GM12865 (cell line): Measurements from ENCODE around the gene PKDREJ.
"Not testable (repeated sequence)": the region's sequence is repeated elsewhere in the genome, so short reads cannot be mapped to it uniquely, and the experiment has no call there.

Experiments used
- DNase-seq: peaks from one replicate; pipeline ENCODE4 v3.0.0; 2010; ENCODE audit warnings: low read depth
- H3K4me3 ChIP-seq: 2 replicates; pipeline ENCODE4 v1.5.1; 2011; ENCODE audit warnings: mild to moderate bottlenecking, low read depth, low read length, control low read depth
- TF ChIP-seq, protein P1 (sequence below): IDR thresholded peaks from 2 replicates; pipeline ENCODE4 v1.5.1; 2011; ENCODE audit warnings: low read length, control low read depth, low read depth, inconsistent platforms; ENCODE audit not compliant: insufficient read depth; ENCODE audit errors: missing control alignments

The PKDREJ gene, protein sequence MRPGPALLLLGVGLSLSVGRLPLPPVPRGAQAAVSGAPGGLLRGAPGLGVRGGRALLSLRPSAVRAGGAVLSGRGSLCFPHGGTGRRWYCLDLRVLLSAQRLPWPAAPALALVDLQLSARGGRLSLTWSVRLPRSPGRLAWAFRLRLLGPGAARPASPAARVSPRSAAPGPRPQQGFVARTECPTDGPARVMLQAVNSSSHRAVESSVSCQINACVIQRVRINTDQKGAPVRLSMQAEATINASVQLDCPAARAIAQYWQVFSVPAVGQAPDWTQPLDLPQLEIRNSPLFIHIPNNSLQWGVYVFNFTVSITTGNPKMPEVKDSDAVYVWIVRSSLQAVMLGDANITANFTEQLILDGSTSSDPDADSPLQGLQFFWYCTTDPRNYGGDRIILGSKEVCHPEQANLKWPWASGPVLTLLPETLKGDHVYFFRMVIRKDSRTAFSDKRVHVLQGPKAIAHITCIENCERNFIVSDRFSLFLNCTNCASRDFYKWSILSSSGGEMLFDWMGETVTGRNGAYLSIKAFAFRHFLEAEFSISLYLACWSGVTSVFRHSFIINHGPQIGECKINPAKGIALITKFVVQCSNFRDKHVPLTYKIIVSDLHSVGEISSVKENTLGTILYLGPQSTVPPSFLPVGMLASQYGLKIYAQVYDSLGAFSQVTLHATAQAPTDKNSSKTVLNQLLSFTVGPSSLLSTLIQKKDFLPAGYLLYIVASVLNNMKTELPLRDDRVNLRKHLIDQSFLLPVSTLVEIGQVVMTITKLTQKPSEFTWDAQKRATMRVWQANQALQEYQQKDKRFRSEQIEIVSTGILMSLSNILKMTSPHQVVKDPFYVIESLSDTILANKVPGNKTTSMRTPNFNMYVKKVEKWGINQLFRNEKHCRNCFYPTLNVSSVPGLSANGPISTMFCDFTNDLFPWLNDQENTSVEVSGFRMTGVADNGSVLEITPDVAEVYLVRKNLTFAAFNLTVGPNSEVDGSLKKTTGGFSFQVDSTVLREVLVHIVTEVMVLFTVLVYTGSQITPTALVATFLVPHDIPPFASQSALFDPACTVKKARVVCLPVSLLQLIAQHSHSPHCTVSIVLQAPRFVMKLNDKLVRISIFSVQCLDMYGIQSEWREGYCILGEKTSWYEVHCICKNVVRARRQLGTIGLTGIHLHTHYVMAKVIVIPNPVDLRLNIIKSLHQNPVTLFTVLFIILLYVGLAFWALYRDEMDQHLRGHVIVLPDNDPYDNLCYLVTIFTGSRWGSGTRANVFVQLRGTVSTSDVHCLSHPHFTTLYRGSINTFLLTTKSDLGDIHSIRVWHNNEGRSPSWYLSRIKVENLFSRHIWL (N-terminal part only)

DNA sequence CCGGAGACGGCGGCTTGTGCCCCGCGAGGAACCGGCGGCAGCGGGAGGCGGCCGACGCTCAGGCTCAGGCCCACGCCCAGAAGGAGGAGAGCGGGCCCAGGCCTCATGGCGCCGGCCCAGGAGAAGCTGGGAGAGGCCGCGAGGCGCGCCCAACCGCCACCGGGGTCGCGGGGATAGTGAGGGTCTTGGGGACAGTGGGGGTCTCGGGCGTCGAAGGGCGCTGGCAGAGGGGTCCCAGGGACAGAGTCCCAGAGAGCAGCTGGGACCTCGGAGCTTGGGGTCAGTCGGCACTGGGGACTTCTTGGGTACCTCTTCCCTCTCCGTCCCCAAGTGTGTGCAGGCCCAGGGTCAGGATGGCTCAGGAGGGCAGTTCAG, at the start of gene PKDREJ:
PKDREJ (minus strand) TSS at position 128 of the 375 bp plus-strand sequence; CDS start at position 107, 21 bp downstream.
- DNase-seq: no peak
- TF ChIP-seq, protein P1, sequence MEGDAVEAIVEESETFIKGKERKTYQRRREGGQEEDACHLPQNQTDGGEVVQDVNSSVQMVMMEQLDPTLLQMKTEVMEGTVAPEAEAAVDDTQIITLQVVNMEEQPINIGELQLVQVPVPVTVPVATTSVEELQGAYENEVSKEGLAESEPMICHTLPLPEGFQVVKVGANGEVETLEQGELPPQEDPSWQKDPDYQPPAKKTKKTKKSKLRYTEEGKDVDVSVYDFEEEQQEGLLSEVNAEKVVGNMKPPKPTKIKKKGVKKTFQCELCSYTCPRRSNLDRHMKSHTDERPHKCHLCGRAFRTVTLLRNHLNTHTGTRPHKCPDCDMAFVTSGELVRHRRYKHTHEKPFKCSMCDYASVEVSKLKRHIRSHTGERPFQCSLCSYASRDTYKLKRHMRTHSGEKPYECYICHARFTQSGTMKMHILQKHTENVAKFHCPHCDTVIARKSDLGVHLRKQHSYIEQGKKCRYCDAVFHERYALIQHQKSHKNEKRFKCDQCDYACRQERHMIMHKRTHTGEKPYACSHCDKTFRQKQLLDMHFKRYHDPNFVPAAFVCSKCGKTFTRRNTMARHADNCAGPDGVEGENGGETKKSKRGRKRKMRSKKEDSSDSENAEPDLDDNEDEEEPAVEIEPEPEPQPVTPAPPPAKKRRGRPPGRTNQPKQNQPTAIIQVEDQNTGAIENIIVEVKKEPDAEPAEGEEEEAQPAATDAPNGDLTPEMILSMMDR: no peak
- H3K4me3 ChIP-seq: no peak within 1 kb of the TSS

DNA sequence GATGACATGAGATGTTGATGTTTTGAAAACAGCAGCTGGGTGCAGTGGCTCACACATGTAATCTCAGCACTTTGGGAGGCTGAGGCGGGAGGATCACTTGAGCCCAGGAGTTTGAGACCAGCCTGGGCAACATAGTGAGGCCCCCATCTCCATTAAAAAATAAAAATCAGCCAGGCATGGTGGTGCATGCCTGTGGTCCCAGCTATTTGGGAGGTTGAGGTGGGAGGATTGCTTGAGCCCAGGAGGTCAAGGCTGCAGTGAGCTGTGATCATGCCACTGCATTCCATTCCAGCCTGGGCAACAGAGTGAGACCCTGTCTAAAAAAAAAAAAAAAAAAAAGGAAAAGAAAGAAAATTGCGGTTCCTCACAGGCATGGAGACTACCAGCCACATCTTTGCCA, 49.7 kb upstream of the PKDREJ start:
- not testable (repeated sequence) for H3K4me3 ChIP-seq

DNA sequence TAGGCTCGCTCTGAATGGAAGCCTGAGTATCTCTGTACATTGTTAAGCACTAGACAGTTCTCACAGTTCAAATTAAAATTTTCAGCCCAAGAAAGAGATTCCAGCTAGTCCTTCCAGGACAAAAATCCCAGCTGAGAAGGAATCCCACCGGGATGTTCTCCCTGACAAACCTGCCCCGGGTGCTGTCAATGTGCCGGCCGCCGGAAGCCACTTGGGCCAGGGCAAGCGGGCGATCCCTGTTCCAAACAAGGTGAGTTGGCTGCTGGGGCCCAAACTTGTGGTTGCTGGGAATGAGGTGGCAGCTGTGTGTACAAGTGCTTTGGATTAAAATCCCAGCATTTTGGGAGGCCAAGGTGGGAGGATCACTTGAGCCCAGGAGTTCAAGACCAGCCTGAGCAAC, 48.9 kb upstream of the PKDREJ start:
- H3K4me3 ChIP-seq: no peak overlapping the region
- DNase-seq: no peak
- TF ChIP-seq, protein P1: no peak

More for the DNA sequence above, 49.7 kb upstream of the PKDREJ start:
- not testable (repeated sequence) for DNase-seq

DNA sequence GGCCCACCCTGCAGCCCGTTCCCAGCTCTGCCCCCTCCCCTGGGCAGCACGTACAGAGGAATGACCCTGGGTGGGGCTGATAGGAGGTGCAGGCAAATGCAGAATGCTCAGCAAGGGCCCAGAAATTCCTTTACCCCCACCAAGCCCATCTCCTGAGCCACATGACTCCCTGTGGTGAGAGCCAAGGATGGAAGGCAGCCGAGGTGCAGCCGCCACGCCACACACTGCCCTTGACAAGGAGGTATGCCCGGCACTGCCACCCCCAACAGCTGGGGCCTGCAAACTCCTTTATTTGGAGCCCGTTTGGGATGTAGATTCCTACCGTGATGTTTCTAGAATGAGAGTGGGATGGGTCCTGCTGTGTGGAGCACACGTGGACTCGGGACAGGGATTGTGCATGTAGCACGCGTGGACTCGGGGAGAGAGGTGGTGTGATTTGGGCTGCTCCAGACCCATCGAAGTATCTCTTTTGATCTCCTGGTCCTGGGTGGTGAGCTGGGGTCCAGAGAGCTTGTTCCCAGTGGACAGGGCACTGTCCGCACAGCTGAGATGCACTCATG, 46.5 kb upstream of the PKDREJ start:
- DNase-seq: no peak
- TF ChIP-seq, protein P1: no peak
- no peak overlapping the region for H3K4me3 ChIP-seq

DNA sequence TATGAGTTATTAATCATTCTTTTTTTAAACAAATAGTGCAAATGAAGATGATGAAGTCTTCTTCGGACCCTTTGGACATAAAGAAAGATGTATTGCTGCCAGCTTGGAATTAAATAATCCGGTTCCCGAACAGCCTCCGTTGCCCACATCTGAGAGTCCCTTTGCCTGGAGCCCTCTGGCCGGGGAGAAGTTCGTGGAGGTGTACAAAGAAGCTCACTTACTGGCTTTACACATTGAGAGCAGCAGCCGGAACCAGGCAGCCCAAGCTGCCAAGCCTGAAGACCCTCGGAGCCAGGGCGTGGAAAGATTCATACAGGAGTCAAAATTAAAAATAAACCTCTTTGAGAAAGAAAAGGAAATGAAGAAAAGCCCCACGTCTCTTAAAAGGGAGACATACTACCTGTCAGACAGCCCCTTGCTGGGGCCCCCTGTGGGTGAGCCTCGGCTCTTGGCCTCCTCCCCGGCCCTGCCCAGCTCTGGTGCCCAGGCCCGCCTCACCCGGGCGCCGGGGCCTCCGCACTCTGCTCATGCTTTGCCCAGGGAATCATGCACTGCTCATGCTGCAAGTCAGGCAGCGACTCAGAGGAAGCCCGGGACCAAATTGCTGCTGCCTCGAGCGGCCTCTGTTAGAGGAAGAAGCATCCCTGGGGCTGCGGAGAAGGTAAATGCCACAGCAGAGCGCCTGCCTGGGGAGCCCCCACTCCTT, 45.3 kb upstream of the PKDREJ start:
- TF ChIP-seq, protein P1: no peak
- no peak overlapping the region for H3K4me3 ChIP-seq
- no peak for DNase-seq

DNA sequence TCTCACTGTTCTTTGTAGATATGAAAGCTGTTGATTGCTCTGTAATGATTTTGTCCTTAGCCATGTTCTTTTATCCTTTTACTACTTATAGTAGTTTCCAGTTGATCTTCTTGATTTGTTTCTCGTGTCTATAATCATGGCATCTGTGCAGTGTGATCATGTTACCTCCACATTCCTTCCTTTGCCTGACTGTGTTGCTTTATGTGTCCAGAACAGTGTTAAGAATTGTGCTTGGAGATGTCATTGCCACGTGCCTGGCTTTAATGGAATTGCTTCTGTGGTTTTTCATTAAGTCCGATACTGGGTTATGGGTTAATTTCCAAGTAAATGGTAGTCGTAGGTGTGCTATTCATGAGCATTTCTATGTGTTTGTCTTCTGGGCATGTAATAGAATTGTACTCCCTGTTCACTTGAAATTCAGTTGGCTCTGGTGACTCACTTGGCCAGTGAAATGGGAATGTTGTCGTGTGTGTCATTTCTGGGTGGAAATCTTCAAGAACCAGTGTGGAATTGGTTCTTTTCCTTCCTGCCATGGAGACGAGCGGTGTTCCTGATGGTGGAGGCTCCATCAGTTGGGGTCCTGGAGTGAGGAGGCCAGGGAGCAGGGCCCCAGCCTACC, 40.3 kb upstream of the PKDREJ start:
- TF ChIP-seq, protein P1: no peak
- H3K4me3 ChIP-seq: no peak overlapping the region
- DNase-seq: no peak
